NCI-H748 (cell line): ENCODE results near the gene MUC5B.
"Not testable (repeated sequence)": the region's sequence is repeated elsewhere in the genome, so short reads cannot be mapped to it uniquely, and the experiment has no call there.

Experiments
- DNase-seq: peaks from one replicate; lab custom pipeline; 2025; ENCODE audit not compliant: unreplicated experiment; lab: John Stamatoyannopoulos, UW

Gene MUC5B

GRCh38 chr11:1188451-1189130 lies 34.3 kb upstream of the MUC5B start:
- DNase-seq: not testable (repeated sequence)

- not testable (repeated sequence) for DNase-seq
Observed at GRCh38 chr11:1189816-1190215, 33.0 kb upstream of the MUC5B start.

- DNase-seq: not testable (repeated sequence)
Observed at GRCh38 chr11:1191786-1192470, 30.9 kb upstream of the MUC5B start.

- no peak for DNase-seq
Observed at GRCh38 chr11:1192741-1193325, 30.0 kb upstream of the MUC5B start.

- DNase-seq: no peak
Observed at GRCh38 chr11:1193326-1194230, 29.3 kb upstream of the MUC5B start.

GRCh38 chr11:1194231-1194976 lies 28.5 kb upstream of the MUC5B start:
- DNase-seq: no peak

GRCh38 chr11:1194977-1195681 lies 27.7 kb upstream of the MUC5B start:
- no peak for DNase-seq

- no peak for DNase-seq
Observed at GRCh38 chr11:1195682-1196515, 27.0 kb upstream of the MUC5B start.

- DNase-seq: no peak
Observed at GRCh38 chr11:1196516-1197391, 26.1 kb upstream of the MUC5B start.

GRCh38 chr11:1197431-1197885 lies 25.4 kb upstream of the MUC5B start:
- DNase-seq: no peak

- DNase-seq: no peak
Observed at GRCh38 chr11:1197886-1198560, 24.8 kb upstream of the MUC5B start.

- peak; percentile 21 for DNase-seq
Observed at GRCh38 chr11:1198561-1199240, 24.2 kb upstream of the MUC5B start.

GRCh38 chr11:1199241-1199750 lies 23.6 kb upstream of the MUC5B start:
- no peak for DNase-seq

GRCh38 chr11:1199751-1200610 lies 22.9 kb upstream of the MUC5B start:
- no peak for DNase-seq

GRCh38 chr11:1200611-1201191 lies 22.2 kb upstream of the MUC5B start:
- DNase-seq: no peak
